NCI-H82 (cell line): ENCODE data around the gene LTF.
A peak's percentile ranks its signal among the peaks of the same experiment; 100 is the strongest.
"Not testable (repeated sequence)": the region's sequence is repeated elsewhere in the genome, so short reads cannot be mapped to it uniquely, and the experiment has no call there.

Experiments used
- DNase-seq: peaks from one replicate; lab custom pipeline; 2025; lab: John Stamatoyannopoulos, UW

Gene LTF

GRCh38 chr3:46464326-46465195 lies at the start of gene LTF:
Gene LTF (minus strand): TSS chr3:46464905. CDS start chr3:46464867, 38 bp downstream.
- DNase-seq = no peak

GRCh38 chr3:46512191-46512749 lies 47.6 kb upstream of the LTF start:
- DNase-seq = no peak

- peak; percentile 62 for DNase-seq
Measured at GRCh38 chr3:46509661-46510187, 45.0 kb upstream of the LTF start.

- peak; percentile 90 for DNase-seq
Measured at GRCh38 chr3:46508850-46509591, 44.3 kb upstream of the LTF start.

- DNase-seq = no peak
Measured at GRCh38 chr3:46506526-46506925, 41.8 kb upstream of the LTF start.

- DNase-seq = no peak
Measured at GRCh38 chr3:46505953-46506352, 41.2 kb upstream of the LTF start.

GRCh38 chr3:46504789-46505188 lies 40.1 kb upstream of the LTF start:
- DNase-seq = no peak

GRCh38 chr3:46503200-46503874 lies 38.6 kb upstream of the LTF start:
- DNase-seq = no peak

- no peak for DNase-seq
Measured at GRCh38 chr3:46501702-46502101, 37.0 kb upstream of the LTF start.

- DNase-seq = no peak
Measured at GRCh38 chr3:46500656-46501635, 36.2 kb upstream of the LTF start.

- DNase-seq = no peak
Measured at GRCh38 chr3:46498916-46499519, 34.3 kb upstream of the LTF start.

GRCh38 chr3:46497556-46498265 lies 33.0 kb upstream of the LTF start, which contains the start of gene RTP3:
Gene RTP3 (plus strand): TSS chr3:46497976. CDS start chr3:46498063, 87 bp downstream.
- DNase-seq = no peak

- peak; percentile 43 for DNase-seq
Measured at GRCh38 chr3:46496746-46497555, 32.2 kb upstream of the LTF start.

GRCh38 chr3:46495901-46496456 lies 31.3 kb upstream of the LTF start:
- no peak for DNase-seq

GRCh38 chr3:46494491-46494890 lies 29.8 kb upstream of the LTF start:
- DNase-seq = not testable (repeated sequence)

- no peak for DNase-seq
Measured at GRCh38 chr3:46492890-46493547, 28.3 kb upstream of the LTF start.

GRCh38 chr3:46491089-46492070 lies 26.7 kb upstream of the LTF start:
- no peak for DNase-seq
